HG03469 (cell line): Measurements from ENCODE around the gene GALNT8.
"Not testable (repeated sequence)": the region's sequence is repeated elsewhere in the genome, so short reads cannot be mapped to it uniquely, and the experiment has no call there.

Source experiments
- ATAC-seq: cut with Tn5 transposase; IDR thresholded peaks from one replicate; pipeline ENCODE4 v1.9.1; 2021; ENCODE audit warnings: mild to moderate bottlenecking, moderate library complexity, moderate number of reproducible peaks; ENCODE audit not compliant: unreplicated experiment

GALNT8 gene, protein sequence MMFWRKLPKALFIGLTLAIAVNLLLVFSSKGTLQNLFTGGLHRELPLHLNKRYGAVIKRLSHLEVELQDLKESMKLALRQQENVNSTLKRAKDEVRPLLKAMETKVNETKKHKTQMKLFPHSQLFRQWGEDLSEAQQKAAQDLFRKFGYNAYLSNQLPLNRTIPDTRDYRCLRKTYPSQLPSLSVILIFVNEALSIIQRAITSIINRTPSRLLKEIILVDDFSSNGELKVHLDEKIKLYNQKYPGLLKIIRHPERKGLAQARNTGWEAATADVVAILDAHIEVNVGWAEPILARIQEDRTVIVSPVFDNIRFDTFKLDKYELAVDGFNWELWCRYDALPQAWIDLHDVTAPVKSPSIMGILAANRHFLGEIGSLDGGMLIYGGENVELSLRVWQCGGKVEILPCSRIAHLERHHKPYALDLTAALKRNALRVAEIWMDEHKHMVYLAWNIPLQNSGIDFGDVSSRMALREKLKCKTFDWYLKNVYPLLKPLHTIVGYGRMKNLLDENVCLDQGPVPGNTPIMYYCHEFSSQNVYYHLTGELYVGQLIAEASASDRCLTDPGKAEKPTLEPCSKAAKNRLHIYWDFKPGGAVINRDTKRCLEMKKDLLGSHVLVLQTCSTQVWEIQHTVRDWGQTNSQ

DNA sequence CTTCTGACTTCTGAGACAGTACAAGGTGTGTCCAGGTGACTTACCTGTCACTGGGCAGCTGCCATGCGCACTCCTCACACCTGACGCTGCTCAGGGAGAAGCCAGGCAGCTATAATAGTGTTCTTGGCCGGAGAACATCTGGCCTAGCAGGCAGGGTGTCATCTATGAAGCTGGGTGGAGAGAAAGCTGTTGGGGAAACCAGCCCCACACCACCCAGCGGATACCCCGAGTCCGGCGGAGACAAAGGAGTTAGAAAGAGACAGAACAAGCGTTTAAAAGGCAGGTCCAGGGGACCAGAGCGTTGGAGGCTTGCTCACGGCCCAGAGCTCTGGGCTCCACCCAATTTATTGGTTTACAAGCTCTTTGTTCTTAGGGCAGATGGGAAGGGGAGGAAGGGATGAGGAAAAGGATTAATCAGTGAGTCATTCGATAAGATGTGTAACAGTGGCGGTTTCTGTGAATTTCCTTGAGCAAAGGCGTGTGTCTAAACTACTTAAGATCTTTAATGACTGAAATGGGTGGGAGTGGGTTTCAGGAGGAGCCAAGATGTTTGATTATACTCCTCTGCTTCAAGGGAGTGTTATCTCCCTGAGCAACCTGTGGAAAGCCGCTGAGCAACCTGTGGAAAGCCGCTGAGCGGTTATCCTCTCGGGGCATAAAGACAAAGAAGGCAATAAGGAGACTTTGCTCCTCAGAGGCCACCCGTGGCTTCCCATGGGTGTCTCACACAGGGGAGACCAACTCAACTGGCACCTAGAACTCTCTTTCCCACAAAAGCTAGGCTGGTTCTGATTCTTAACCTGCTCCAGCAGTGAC lies at the start of gene GALNT8:
TSS of gene GALNT8 (plus strand) at position 580 of the 816 bp plus-strand sequence. CDS start 278 bp downstream, outside the sequence.
- ATAC-seq: no peak

DNA sequence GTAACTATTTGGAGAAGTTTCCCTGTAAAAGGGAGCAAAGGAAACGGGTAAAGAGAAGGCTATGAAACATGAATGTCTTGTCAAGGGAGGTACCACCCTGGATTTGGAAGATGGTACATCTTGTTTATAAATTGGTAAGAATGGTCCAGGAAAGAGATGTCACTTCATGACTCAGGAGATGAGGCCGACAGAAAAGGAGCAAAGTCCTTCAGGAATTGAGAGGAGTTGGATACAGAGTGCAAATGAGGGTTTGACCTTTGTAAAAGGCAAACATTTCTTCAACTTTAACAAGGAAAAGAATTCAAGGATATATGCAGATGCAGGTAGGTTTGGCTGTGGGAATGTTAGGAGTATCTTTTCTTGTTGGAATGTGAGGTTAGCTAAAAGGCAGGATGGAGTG lies 40.5 kb upstream of the GALNT8 start:
- ATAC-seq: no peak

DNA sequence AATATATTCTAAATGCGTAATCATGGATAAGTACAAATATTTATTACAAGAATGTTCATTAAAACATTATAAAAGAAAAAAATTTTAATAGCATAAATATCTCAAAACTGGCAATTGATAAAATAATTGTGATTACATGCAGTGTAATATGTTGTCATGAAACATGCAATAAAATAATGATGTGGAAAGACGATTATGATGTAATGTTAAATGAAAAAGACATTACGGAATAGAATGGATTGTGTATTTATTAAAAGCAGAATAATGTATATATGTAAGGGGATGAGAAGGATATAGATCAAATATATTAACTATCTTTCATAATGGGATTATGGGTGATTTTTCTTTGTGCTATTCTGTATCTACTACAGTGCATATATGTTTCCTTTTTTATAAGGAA lies 38.5 kb upstream of the GALNT8 start:
- no peak for ATAC-seq

DNA sequence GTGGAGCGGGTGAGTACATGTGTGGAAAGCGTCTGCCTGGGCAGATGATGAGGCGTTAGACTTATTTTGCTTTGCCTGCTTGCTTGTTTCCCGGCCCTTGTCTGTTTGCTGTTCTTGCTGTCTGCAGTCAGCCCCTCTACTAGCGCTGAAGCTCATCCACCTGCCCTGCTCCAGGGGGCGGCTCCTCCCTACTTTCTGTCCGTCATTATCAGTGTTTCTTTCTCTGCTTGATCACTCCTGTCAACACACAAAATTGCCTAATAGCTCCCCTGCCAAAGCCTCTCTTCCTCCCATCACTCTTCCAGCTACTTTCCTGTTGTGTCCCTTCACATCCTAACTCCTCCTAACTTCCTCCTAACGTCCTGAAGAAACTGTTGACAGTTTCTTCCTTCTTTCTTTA lies 34.9 kb upstream of the GALNT8 start:
- no peak for ATAC-seq

DNA sequence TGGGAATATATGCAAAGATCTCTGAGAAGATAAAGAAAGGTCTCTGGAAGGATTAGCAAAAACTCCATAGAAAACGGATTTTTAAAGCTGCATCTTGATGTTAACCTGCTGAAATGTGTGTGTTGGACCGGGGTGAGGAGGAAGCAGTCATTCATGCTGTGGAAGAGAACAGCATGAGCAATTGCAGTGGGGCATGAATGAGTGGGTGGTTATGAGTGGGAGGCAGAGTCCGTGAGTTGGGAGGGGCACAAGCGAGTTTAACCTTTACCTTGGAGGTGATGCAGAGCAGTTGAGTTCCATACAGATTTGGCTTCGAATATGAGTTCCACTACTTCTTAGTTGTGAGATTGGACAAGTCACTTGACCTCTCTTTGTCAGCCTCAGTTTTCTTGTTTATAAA lies 29.4 kb upstream of the GALNT8 start:
- no peak for ATAC-seq

DNA sequence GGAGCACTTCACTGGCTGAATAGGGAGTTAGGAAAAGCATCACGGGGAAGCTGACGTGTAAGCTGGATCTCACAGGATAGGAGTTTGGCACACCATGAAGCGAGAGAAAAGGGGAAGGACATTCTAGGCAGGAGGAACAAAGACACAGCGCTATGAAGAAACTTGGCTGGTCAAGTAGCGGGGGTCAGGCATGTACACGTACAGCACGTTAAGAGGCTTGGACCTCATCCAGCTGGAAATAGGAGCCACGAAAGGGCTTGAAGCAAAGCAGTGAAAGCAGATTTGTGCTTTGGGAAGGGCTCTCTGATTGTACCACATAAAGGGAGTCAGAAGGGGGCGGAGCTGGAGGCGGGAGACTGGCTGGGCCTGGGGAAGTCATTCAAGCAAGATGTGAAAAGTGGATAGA lies 19.6 kb upstream of the GALNT8 start:
- ATAC-seq: no peak

DNA sequence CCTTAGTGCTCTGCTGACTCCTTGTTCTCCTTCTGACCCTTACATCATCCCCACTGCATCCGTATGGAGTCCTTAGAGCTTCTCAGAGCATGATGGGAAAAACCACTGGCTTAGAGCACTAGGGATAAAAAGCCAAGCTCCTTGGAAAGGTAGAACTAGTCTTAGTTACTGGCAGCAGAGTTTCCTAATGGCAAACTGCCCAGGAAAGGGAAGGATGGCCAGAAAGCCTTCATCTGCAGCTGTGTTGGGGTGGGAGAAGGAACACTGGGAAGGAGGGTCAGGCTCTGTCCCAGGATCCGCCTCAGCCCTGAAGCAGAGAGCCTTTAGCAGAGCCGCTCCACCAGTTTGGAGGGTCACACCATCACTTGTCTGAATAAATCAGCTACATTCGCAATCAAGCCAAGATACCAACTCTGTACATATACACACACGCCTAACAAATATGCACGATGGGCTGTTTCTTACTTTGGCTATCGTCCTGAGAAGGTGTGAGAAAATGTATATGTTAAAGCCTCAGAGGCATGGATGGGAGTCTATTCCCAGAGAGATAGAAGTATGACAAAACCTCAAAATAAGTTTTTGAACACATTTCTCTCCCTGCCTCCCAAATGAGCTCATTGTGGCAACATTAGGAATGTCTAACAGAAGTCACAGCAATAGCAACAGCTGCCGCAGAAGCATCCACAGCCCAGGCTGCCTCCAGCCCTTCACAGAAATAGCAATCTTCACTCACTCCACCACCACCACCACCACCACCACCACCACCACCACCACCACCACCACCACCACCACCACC lies 18.6 kb upstream of the GALNT8 start:
- no peak for ATAC-seq

DNA sequence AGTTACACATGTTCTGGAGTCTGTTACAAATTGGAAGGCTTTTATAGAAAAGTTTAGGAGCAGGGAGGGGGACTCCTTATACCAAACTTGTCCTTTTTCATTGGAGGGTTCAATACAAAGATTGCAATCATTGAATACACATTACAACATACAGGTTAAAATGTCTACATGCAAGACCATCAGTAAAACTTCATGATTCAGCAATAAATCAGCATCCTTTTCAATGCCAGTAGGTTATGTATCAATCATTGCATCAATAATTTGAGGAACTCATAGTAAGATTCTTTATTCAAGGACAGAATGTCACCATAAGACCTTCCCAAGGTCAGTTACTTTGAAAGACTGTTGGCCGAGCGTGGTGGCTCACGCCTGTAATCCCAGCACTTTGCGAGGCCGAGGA lies 16.5 kb upstream of the GALNT8 start:
- no peak for ATAC-seq

DNA sequence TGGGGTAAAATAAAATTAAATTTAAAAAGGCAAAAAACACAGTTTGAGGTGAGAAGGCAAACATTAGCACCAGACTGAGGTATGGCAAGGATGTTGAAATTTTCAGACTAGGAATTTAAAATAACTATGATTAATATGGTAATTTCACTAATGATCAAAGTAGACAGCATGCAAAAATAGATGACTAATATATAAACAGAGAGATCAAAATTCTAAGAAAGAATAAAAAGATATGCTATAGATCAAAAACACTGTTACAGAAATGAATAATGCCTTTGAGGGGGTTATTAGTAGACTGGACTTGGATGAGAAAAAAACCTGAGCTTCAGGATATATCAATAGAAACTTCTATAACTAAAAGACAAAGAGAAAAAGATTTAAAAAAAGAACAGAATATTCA lies 14.4 kb upstream of the GALNT8 start:
- ATAC-seq: no peak

DNA sequence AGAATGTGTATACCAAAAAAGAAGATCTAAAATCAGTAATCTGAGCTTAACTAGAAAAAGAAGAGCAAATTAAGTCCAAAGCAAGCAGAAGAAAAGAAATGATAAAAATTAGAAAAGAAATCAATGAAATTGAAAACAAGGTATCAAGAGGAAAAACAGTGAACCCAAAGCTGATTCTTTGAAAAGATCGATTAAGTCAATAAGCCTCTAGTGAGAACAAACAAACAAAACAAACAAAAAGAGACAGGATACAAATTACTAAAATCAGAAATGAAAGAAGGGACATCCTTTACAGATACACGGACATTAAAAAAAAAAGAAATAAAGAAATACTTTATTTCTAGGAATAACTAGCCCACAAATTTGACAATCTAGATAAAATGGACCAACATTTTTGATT lies 12.9 kb upstream of the GALNT8 start:
- ATAC-seq: no peak

DNA sequence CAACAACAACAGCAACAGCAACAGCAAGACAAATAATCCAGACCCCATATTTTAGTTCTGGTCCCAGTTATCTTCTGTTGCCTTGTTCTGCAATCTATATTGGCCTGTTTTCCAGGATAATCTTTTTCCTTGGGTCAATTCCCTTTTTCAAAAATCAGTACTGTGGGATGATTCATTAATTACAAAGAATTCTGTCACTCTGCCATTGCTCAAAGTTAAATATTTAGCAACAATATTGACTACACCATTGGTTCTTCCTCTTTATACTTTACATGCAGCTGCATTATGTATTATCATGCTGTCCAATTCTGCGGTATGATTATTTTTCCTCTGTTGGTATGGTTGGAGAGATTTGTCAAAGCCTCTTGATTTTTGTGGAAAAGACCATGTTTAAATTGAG lies 10.1 kb upstream of the GALNT8 start:
- ATAC-seq: no peak

DNA sequence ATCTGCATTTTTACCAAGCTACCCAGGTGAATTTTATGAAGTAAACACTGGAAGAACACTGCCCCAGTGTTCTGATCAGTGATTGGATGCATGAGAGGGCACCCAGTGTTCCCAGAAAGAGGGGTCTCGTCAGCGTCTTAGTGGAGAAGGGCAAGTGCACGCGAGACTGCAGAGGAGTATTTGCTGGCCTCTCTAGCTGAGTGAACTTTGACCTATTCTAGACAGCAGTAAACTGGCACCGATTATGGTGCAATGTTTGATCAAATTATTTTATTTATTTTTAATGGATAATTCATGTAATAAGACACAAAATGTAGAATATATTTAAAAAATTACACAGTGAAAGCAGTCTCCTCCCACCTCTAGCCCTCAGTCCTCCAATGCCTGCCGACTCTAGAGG lies 5.3 kb upstream of the GALNT8 start:
- ATAC-seq: no peak

DNA sequence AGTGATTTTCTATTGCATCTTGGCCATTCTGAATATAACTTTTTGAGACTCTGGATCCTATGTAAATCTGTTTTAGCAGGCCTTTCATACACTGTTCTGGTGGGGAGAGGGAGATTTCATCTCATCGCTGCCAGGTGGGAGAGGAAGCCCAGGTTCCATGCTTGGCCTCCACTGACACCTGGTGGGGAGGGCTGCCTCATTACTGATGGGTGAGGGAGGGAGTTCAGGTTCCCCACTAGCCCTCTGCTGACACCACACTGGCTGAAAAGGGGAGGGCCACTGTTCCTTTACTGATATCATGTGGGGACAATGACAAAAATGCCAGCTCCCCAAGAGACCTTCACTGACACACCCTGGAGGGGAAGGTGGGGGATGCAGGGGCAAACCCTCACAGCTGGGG lies 2.4 kb upstream of the GALNT8 start:
- ATAC-seq: no peak

DNA sequence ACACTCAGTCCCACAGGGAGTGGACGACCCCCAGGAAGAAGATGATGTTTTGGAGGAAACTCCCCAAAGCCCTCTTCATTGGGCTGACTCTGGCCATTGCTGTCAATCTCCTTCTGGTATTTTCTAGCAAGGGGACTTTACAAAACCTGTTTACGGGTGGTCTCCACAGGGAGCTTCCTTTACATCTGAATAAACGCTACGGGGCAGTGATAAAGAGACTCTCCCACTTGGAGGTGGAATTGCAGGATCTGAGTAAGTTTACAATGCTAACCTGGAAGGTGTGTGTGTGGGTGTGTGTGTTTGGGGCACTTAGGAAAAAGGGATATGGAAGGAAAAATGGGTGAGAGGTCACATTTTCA lies 416 bp downstream of the GALNT8 start:
- ATAC-seq: no peak

DNA sequence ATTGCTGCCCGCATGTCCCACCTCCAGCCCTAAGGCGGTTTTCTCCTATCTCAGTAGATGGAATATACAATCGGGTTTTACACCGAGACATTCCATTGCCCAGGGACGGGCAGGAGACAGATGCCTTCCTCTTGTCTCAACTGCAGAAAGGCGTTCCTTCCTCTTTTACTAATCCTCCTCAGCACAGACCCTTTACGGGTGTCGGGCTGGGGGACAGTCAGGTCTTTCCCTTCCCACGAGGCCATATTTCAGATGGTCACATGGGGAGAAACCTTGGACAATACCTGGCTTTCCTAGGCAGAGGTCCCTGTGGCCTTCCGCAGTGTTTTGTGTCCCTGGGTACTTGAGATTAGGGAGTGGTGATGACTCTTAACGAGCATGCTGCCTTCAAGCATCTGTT lies 1.4 kb downstream of the GALNT8 start:
- not testable (repeated sequence) for ATAC-seq

DNA sequence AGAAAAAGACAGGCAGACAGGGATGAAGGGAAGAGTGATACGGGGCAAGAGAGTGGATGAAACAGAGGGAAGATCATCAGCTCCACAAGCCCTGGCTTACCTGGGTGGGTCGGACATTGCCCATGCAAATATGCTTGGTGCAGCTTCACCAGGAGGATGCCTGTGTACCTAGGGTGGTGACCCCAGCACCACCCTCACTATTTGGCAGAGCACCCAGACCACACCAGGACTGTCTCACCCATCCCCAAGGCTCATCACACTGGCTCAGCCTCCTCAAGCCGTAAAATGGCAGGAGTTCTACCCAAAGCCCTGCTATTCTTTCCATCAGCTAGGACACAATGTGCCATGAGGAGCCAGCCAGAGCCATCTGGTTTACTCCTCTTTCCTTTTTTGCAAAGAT lies 3.0 kb downstream of the GALNT8 start:
- no peak for ATAC-seq

DNA sequence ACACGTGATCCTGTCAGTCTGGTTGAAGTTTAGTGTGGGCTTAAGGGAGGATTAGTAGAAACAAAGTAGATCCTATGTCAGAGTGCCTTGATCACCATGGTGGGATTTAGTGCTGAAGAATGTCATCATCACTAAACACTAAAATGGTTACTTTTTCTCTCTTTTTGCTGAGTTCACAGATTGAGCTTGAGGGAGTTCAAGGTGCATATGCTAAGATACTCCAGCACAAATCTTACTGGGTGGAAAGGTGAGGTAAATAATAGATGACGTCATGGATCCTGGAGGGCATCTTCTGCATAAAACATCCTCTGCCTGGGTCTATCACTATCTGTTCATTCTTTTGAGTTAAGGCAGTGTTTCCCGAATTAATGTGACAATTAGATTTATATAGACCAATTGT lies 4.9 kb downstream of the GALNT8 start:
- ATAC-seq: no peak

DNA sequence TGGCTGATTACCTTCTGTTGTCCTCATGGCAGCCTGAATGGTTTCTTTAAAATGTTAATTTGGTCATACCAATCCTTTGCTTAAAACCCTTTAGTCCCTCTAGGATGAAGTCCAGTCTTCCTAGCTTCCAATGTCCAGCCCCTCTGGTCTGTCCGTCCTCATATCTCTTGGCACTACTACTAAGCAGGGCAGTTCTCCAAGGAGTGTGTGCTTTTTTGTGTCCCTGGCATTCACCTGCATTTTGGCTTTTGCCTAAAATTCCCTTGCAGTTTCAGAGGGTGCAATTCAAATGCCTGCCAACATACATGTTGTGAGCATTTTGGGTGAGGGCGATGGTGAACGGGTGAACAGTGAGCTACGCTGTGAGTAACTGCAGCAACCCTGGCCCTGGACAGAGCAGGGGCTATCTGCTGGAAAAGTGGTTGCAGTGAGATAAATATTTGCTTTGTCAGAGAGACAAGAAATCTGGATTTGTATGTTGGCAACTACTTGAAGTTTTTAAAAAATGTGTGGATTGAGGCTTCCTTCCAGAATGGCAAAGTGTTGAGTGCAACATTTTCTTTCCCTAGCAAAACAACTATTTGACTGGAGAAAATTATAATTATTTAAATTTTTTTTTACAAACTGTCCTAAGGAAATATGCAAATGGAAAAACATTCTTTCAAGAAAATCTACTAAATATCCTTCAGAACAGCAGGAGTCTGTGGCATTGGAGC lies 14.6 kb downstream of the GALNT8 start:
- ATAC-seq: no peak

DNA sequence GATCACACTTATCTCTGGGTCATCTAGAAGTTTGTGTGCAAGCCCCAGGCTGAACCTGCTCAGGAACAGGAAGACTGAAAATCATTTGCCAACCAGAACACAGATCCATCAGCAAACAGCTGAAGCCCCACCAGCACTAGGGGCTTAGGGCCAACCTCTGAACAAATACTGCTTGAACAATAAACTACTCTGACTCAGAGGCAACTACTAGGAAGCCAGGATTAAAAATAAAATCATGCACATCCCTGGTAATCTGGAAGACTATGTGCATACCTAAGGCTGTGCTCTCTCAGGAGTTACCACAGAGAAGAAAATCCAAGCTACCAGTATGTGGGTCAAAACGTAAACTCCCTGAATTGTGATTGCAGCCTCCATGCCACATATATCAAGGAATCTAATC lies 15.9 kb downstream of the GALNT8 start:
- no peak for ATAC-seq

DNA sequence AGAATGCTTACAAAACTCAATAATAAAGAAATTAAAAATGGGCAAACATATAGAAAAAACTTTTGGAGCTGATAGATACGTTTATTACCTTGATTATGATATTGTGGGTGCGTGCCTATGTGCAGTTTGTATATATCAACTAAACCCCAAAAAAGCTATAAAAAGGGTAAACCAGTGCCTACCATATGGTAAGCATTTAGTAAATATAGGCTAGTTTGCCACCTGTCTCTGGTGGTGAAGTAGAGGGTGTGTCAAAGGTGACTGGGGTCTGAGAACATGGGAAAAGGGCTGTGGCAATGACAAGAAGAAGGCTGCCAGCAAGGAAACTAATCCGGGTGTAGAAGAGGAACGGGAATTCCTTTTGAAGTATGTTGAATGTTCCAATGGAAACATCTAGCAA lies 18.3 kb downstream of the GALNT8 start:
- ATAC-seq: no peak
